HG02884 (cell line): ENCODE measurements around the gene TUBB4A.
A peak's percentile ranks its signal among the peaks of the same experiment; 100 is the strongest.

Source experiments
- ATAC-seq: cut with Tn5 transposase; IDR thresholded peaks from one replicate; pipeline ENCODE4 v1.9.1; 2021; ENCODE audit warnings: mild to moderate bottlenecking, moderate library complexity; ENCODE audit not compliant: unreplicated experiment

Gene TUBB4A

DNA sequence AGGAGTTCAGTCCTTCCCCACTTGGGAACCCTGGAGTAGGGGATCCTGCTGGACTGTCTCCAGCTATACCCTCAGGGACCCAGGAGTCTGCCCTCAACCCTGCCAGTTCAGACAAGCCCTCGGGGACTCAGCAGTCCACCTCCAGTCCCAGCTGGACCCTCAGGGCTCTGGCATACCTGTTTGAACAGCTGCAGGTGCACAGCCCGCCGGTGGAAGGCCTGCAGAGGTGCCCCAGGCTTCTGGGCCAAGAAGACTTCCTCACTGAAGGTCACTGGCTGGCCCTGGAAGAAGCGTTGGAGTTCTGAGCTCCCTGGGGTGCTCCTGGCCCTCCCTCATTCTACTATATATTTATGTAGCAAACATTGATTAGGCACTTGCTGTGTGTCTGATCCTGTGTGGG, 29.4 kb downstream of the TUBB4A start:
- ATAC-seq, result no peak

DNA sequence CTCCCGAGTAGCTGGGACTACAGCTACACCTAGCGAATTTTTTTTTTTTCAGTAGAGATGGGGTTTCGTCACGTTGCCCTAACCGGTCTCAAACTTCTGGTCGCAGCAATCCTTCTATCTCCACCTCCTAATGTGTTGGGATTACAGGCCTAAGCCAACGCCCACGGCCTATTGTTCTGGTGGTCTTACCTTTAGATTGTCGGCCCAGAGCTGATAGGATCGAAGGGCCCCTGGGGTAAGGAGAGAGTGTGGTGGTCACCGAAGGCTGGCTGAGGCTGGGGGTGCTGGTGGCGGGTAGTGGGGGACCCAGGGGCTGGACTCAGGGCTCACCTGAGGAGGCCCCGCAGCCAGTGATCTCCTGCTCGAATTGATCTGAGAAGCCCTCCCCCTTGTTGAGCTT, 31.0 kb downstream of the TUBB4A start:
- no peak for ATAC-seq

DNA sequence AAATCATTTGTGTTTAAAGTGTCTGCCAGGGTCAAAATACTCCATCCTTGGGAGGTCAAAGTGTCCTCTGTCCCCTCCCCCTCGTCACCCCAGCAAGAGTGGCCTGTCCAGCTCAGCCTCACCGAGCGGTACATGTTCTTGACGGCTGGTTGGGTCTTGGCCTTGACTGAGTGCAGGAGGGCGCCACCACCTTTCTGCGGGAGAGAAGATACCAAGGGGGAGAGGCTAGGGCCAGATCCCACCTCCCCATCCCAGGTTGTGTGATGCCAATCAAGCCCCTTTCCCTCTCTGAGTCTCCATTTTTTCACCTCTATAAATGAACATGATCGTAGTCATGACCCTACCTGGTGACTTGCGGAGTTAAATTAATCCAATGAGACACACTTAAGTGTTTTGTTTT, 31.9 kb downstream of the TUBB4A start:
- ATAC-seq, result no peak

DNA sequence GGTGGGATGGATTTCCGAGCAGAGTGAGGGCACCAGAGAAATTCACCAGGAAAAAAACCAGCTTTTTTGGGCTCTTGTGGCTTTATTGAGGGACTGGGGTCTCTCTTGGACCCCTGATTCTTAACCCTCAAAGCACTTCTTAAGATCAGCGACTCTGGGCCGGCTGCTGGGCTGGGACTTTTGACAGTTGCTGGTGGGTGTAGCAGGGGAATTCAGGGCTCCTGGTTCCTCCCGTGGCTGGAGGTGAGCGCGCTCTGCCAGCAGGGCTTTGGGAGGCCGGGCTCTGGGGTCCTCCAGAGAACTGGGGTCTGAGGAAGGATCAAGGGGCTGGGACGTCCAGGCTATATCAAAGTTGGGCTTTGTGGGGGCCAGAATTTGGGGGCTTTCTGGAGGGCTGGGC, 34.7 kb downstream of the TUBB4A start:
- ATAC-seq, result no peak

- no peak for ATAC-seq
Measured at GRCh38 chr19:6466526-6467248, 35.4 kb downstream of the TUBB4A start.

DNA sequence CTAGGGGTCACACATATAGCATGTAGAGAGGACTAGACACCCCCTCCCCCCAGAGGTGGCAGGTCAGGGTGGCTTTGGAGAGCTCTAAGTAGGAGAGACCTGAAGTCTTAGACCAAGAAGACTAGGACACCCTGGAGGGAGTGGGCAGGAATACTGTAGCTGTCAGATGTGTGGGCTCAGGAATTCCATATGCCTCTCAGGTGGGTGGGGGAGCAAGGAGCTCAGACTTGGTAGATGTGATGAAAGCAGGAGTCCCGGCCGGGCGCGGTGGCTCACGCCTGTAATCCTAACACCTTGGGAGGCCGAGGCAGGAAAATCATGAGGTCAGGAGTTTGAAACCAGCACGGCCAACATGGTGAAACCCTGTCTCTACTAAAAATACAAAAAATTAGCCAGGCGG, 36.4 kb downstream of the TUBB4A start:
- no peak for ATAC-seq

- no peak for ATAC-seq
Measured at GRCh38 chr19:6465006-6465405, 37.1 kb downstream of the TUBB4A start.

- no peak for ATAC-seq
Measured at GRCh38 chr19:6464070-6464873, 37.8 kb downstream of the TUBB4A start, which contains the start of gene CRB3. TSS of gene CRB3 (plus strand) at chr19:6464271. CDS start at chr19:6464702, 431 bp downstream.

GRCh38 chr19:6460099-6460884, 41.8 kb downstream of the TUBB4A start:
- ATAC-seq, result peak; percentile 73

- no peak for ATAC-seq
Measured at GRCh38 chr19:6459262-6460098, 42.6 kb downstream of the TUBB4A start, which contains the start of gene SLC25A23. TSS of gene SLC25A23 (minus strand) at chr19:6459792. CDS start at chr19:6459628, 164 bp downstream.

DNA sequence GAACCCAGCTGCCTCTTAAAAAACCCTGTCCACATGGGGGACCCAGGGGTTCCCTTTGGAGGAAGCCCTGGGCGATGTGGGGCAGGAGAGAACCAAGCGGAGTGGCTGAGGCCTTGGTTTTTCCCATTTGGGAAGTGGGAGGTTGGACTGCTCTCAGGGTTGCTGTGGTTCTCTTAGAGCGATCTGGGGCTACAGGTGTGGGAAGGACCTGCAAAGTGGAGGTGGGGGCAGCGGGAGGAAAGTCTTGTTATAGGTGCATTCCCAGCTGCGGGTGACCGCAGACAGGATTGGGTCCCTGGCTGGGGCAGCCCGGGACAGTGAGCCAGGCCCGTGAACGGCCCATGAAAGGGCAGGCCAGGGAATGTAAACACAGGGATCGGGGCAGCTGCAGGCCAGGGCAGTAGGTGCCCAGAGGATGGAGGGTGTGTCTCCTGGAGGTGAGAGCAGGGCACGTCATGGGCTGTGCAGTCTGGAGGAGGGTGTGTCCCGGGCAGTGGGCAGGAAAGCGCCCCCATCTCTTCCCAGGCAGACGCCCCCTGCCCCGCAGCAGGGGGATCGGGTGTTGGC, 43.3 kb downstream of the TUBB4A start:
- ATAC-seq, result no peak

- ATAC-seq, result no peak
Measured at GRCh38 chr19:6457958-6458694, 44.0 kb downstream of the TUBB4A start.

DNA sequence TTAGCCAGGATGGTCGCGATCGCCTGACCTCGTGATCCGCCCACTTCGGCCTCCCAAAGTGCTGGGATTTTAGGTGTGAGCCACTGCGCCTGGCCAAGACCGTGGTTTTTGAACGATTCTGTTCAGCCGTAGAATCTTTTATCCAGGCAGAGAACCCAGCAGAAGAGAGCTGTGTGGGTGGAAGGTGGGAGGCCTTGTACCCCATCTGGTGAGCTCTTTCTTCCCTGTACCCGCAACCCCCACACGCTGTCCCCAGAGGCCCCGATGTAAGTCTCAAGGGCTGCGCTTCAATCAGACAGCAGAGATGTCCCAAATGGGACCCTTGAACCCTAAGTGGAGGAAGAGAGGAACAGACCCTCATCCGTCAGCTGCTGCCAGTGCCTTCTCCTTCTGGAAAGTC, 46.2 kb downstream of the TUBB4A start:
- ATAC-seq, result no peak

DNA sequence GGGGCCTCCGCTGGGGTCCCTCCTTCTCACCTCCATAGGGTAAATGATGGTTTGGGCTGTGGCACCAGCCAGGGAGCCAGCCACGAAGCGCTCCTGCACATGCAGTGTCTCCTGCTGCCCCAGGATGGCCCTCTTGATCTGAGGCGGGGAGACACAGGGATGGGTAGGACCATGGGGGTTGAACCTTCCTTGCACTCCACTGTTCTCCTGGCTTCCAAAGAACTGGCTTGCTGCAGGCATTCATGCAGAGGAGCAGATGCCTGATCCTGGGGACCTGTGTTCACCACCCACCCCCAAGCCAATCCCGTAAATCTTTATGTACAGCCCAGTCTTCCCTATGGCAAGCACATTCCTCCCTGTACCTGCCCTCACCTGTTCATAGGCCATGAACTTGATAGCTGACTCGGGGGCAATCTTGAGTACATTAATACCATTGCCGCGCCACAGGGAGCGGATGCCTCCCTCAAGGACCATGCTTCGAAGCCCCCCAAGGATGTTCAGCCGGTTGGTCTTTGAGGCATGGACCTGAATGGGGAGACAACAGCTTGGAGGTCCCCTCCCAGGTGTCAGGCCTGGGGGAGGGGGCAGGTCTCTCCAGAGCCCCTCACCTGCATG, 48.1 kb downstream of the TUBB4A start:
- ATAC-seq, result no peak

DNA sequence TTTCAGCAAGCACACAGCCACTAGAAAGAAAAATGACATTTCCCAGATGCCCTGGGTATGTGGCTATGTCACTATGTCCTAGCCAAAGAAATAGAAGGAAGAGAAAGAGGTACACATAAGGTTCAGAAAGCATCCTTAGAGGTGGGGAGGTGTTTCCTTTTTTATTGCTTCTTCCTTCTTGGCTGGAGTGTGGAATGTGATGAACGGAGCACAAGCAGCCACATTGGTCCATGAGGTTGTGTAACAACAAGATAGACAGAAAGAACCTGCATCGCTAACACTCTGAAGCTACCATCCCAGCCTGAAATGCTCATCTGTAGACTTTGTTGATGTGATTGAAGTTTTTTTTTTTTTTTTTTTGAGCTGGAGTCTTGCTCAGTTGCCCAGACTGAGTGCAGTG, 49.2 kb downstream of the TUBB4A start:
- no peak for ATAC-seq

DNA sequence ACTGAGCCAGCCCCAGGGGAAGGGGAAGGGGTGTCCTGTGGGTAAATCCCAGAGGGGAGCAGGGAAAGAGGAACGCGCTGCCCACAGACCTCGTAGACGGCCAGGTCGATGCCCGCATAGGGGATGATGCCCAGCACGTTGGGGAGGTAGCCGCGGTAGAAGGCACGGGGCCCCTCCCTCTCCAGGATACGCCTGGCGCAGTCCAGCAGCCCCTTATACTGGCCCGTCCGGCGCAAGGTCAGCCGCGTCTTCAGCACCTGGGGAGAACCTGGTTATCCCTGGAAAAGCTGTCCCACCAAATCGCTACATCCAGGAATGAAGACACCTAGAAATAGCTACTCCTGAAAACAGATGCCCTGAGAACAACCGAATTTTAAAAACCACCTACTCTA, 49.9 kb downstream of the TUBB4A start:
- no peak for ATAC-seq

GRCh38 chr19:6451583-6452222, 50.4 kb downstream of the TUBB4A start:
- ATAC-seq, result no peak

DNA sequence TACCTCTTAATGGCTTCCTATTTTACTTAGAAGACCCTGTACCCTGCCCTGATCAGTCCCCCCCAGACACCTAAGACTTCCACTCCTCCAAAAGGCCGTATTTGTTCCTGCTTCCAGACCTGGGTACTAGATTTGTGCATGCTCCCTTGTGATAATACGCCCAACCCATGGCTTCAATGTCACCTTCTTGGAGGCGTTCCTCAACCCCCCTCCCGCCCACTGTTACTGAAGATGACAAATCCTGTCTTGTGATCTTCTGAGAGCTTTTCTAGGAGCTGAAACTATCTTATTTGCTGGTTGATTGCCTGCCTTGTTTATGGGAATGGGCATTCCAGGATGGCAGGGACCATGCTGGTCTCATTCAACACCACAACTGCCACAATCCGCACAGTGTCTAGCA, 51.9 kb downstream of the TUBB4A start:
- no peak for ATAC-seq

GRCh38 chr19:6448045-6448444, 54.1 kb downstream of the TUBB4A start:
- ATAC-seq, result no peak
